ENCODE measurements around the gene KIAA0232. TPM values are rescaled to one million over a fixed set of nuclear protein-coding genes. Genes with fewer than 3 reads are reported as not detected.

KIAA0232 gene
- 16.6 TPM for total RNA-seq

GRCh38 chr4:6782147-6782845, at the start of gene KIAA0232:
KIAA0232 (plus strand) TSS chr4:6782727; CDS start chr4:6824454, 41,727 bp downstream.
- ATAC-seq (peak; percentile 78), DNase-seq (ENCODE audit: low spot score) (peak; percentile 95)

- ATAC-seq, result peak; percentile 72
These were observed 49.0 kb upstream of the KIAA0232 start for GRCh38 chr4:6733358-6734164.

GRCh38 chr4:6734165-6734786, 48.3 kb upstream of the KIAA0232 start:
- ATAC-seq (no peak), DNase-seq (ENCODE audit: low spot score) (peak; percentile 43)

More at GRCh38 chr4:6733358-6734164, 49.0 kb upstream of the KIAA0232 start:
- peak; percentile 95 for DNase-seq (ENCODE audit: low spot score)

GRCh38 chr4:6739920-6740319, 42.6 kb upstream of the KIAA0232 start:
- ATAC-seq (no peak), DNase-seq (ENCODE audit: low spot score) (no peak)

GRCh38 chr4:6740347-6740746, 42.2 kb upstream of the KIAA0232 start:
- ATAC-seq (no peak), DNase-seq (ENCODE audit: low spot score) (no peak)

GRCh38 chr4:6742507-6742906, 40.0 kb upstream of the KIAA0232 start:
- no peak for ATAC-seq
- DNase-seq (ENCODE audit: low spot score), result no peak

- DNase-seq (ENCODE audit: low spot score) (no peak), ATAC-seq (no peak)
These were observed 39.5 kb upstream of the KIAA0232 start for GRCh38 chr4:6742989-6743388.

- peak; percentile 86 for DNase-seq (ENCODE audit: low spot score)
- ATAC-seq, result peak; percentile 45
These were observed 35.7 kb upstream of the KIAA0232 start for GRCh38 chr4:6746721-6747293.

- peak; percentile 77 for DNase-seq (ENCODE audit: low spot score)
- peak; percentile 47 for ATAC-seq
These were observed 35.1 kb upstream of the KIAA0232 start for GRCh38 chr4:6747294-6748051.

GRCh38 chr4:6748286-6748685, 34.2 kb upstream of the KIAA0232 start:
- DNase-seq (ENCODE audit: low spot score), result no peak
- ATAC-seq, result no peak

- ATAC-seq (peak; percentile 67), DNase-seq (ENCODE audit: low spot score) (peak; percentile 99)
These were observed 33.0 kb upstream of the KIAA0232 start for GRCh38 chr4:6749340-6750171.

GRCh38 chr4:6750286-6751221, 32.0 kb upstream of the KIAA0232 start:
- ATAC-seq (peak; percentile 8), DNase-seq (ENCODE audit: low spot score) (peak; percentile 72)

GRCh38 chr4:6751611-6752485, 30.7 kb upstream of the KIAA0232 start:
- no peak for ATAC-seq
- DNase-seq (ENCODE audit: low spot score), result no peak

GRCh38 chr4:6752486-6752829, 30.1 kb upstream of the KIAA0232 start:
- ATAC-seq (no peak), DNase-seq (ENCODE audit: low spot score) (no peak)

GRCh38 chr4:6753103-6753560, 29.4 kb upstream of the KIAA0232 start:
- DNase-seq (ENCODE audit: low spot score), result peak; percentile 94

GRCh38 chr4:6753891-6754290, 28.6 kb upstream of the KIAA0232 start:
- DNase-seq (ENCODE audit: low spot score) (no peak), ATAC-seq (no peak)

More at GRCh38 chr4:6753103-6753560, 29.4 kb upstream of the KIAA0232 start:
- ATAC-seq, result peak; percentile 54

GRCh38 chr4:6754481-6755087, 27.9 kb upstream of the KIAA0232 start:
- ATAC-seq, result peak; percentile 28
- no peak for DNase-seq (ENCODE audit: low spot score)
